LNCAP (cell line): ENCODE measurements around the gene ATP6V1G1.

ENCODE experiments used
- CTCF ChIP-seq: fragments of 450-650 bp; IDR thresholded peaks from 2 replicates; pipeline ENCODE4 v1.5.1; 2017; ENCODE audit warnings: mild to moderate bottlenecking

The ATP6V1G1 gene

GRCh38 chr9:114633438-114634089 lies 46.0 kb downstream of the ATP6V1G1 start:
- TF ChIP-seq CTCF, result no peak

- no peak for TF ChIP-seq CTCF
These were observed 46.8 kb downstream of the ATP6V1G1 start for GRCh38 chr9:114634387-114634786.

- TF ChIP-seq CTCF, result no peak
These were observed 50.8 kb downstream of the ATP6V1G1 start for GRCh38 chr9:114638404-114638803.

GRCh38 chr9:114641967-114642366 lies 54.4 kb downstream of the ATP6V1G1 start:
- no peak for TF ChIP-seq CTCF

- TF ChIP-seq CTCF, result no peak
These were observed 55.4 kb downstream of the ATP6V1G1 start for GRCh38 chr9:114643001-114643400.

- no peak for TF ChIP-seq CTCF
These were observed 56.3 kb downstream of the ATP6V1G1 start for GRCh38 chr9:114643896-114644295.
